C4-2B (cell line): ENCODE results near the gene MTHFD2L.

Experiments
- H3K27ac ChIP-seq: fragments of 450-650 bp; 2 replicates; pipeline ENCODE4 v1.5.1; 2017
- ZFX ChIP-seq: fragments of 450-650 bp; IDR thresholded peaks from 2 replicates; pipeline ENCODE4 v1.6.1; 2017
- TF ChIP-seq, protein P1 (sequence below): fragments of 450-650 bp; conservative IDR thresholded peaks from 2 replicates; pipeline ENCODE4 v1.5.1; 2017; ENCODE audit warnings: mild to moderate bottlenecking

The MTHFD2L gene

DNA sequence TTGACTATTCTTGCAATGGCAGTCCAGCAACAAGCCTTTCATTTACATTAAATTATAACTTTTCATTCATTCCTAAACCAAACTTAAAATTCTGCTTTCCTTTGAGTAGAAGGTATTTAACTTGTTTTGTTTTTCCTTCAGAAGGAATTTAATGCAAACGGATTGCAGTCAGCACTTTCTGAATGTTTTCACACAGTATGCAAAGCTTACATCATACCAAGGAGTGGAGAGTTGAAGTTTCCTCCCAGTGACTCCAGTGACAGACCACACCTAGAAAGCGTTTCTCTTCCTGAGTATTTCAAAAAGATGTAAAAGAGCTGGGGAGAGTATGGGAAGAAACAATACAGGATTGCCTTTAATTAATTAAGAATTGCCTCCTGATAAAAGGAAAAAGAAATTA lies 158.5 kb downstream of the MTHFD2L start:
- no peak overlapping the region for H3K27ac ChIP-seq
- TF ChIP-seq, protein P1, sequence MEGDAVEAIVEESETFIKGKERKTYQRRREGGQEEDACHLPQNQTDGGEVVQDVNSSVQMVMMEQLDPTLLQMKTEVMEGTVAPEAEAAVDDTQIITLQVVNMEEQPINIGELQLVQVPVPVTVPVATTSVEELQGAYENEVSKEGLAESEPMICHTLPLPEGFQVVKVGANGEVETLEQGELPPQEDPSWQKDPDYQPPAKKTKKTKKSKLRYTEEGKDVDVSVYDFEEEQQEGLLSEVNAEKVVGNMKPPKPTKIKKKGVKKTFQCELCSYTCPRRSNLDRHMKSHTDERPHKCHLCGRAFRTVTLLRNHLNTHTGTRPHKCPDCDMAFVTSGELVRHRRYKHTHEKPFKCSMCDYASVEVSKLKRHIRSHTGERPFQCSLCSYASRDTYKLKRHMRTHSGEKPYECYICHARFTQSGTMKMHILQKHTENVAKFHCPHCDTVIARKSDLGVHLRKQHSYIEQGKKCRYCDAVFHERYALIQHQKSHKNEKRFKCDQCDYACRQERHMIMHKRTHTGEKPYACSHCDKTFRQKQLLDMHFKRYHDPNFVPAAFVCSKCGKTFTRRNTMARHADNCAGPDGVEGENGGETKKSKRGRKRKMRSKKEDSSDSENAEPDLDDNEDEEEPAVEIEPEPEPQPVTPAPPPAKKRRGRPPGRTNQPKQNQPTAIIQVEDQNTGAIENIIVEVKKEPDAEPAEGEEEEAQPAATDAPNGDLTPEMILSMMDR: no peak
- TF ChIP-seq ZFX: no peak

DNA sequence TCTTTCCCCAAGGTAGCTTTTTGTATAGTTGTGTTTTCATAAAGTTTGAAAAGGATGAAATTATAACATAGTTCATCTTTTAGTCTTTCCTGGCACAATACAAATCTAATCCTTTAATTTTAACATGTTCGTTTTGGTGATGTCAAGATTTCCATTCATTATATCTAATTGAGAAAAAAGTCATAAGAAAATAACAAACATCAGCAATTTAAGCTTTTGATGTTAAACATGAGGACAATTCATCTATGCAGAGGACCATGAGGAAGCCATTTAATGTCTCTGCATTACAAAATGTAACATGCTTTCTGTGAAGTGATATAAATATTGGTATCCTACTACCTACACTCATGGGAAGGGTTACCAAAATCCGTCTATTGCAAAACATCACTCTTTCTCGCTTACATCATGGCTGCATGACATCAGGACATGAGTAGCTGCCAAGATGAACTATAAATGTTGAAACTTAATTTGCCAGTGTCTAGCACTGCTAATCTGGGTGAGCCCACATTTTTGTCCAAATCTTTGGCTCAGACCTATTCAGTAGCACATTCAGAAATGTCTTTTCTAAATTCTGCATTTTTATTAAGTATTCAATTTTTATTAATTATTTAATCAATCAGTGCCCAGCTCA lies 159.8 kb downstream of the MTHFD2L start:
- TF ChIP-seq ZFX: no peak
- TF ChIP-seq, protein P1: no peak
- no peak overlapping the region for H3K27ac ChIP-seq

DNA sequence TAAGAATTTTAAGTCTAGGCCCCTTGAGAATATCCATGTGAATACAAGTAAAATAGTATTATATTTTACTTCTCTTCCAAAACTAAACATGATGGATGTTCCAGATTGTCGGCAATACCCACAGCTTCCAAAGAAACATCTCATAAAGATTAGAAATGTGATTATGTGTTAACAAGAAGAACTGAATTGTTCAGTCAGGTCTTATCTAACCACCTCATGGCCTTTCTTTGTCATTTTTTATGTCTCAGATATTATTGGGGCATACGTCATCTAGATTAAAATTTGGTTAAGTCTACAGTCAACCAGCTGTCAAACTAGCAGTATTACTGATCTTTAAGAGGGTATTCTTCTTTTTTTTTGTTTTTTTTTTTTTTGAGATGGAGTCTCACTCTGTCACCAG lies 160.4 kb downstream of the MTHFD2L start:
- TF ChIP-seq, protein P1: no peak
- TF ChIP-seq ZFX: no peak
- no peak overlapping the region for H3K27ac ChIP-seq

DNA sequence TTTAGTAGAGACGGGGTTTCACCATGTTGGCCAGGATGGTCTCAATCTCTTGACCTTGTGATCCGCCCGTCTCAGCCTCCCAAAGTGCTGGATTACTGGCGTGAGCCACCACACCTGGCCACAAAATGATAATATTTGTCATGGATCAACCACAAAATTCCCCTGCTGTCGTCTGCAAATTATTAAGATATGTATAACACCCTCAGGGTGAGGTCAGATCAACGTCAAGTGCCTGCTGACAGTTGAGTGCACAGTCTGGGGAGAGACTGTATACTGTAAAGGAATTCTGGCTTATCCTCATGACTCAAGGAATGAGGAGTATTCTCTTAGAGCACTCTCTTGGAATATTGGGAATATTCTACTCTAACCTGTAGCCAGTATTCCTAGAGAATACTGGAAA lies 161.6 kb downstream of the MTHFD2L start:
- H3K27ac ChIP-seq: no peak overlapping the region
- TF ChIP-seq, protein P1: no peak
- TF ChIP-seq ZFX: no peak

DNA sequence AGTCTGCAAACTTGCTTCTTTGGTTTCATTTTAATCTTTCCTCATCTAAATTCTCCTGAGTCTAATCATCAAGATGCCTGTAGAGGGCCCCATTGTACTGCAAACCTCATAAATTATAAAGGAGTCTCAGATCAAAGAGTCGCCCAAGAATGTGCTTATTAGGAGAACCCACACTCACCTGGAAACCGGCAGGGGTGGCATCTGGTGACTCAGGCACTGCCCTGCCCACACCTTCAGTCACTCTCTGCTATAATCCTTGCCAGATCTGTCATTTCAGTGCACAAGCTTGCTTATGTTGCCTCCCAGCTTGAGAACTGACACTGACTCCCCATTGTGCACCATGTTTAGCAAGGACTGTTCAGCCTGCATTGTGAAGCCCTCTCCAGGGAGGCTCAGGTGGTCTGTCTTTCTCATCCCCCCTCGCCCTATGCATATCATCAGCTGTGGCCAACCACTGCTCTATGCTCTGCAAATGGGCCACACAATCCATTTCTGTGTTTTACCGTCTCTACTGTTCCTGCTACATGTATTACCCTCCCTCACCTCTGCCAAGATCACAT lies 162.7 kb downstream of the MTHFD2L start:
- H3K27ac ChIP-seq: no peak overlapping the region
- TF ChIP-seq, protein P1: peak; percentile 64
- no peak for TF ChIP-seq ZFX

DNA sequence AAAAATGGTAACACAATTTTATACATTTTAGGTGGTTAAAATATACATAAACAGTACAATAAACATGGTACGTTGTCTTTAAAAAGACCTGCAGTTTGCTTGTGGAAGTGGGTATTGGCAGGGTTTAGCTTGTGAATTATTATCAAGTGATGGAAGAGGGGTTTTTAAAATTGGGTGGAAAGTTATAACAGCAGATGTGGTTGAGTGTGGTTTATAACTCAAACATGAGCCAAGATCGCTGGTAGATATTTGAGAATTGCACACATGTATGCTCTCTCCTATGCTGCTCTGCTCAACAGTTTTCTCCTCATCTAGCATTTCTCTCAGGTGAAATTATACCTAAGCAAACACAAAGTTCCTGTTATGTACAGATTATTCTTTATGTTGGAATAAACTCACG lies 164.4 kb downstream of the MTHFD2L start:
- no peak overlapping the region for H3K27ac ChIP-seq
- no peak for TF ChIP-seq ZFX
- TF ChIP-seq, protein P1: no peak

DNA sequence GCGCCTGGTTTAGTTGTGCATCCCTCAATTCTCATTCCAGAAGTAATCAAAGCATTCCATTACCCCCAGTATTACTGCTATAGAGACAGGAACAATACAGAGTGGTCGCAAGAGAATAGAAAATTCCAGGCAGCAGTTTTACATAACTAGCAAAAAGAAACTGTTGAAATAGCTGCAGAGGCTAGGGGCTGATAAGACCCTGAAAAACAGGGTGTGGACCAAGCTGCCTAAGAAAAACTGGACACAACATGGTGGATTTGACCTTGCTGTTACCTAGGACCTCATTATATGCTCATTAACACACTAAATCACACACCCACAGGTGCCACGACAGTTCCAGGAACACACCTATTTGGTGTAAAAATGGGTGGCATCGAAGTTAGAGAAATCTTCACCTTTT lies 165.7 kb downstream of the MTHFD2L start:
- TF ChIP-seq, protein P1: no peak
- no peak for TF ChIP-seq ZFX
- H3K27ac ChIP-seq: no peak overlapping the region
